ENCODE data around the gene SF1.

Gene SF1

DNA sequence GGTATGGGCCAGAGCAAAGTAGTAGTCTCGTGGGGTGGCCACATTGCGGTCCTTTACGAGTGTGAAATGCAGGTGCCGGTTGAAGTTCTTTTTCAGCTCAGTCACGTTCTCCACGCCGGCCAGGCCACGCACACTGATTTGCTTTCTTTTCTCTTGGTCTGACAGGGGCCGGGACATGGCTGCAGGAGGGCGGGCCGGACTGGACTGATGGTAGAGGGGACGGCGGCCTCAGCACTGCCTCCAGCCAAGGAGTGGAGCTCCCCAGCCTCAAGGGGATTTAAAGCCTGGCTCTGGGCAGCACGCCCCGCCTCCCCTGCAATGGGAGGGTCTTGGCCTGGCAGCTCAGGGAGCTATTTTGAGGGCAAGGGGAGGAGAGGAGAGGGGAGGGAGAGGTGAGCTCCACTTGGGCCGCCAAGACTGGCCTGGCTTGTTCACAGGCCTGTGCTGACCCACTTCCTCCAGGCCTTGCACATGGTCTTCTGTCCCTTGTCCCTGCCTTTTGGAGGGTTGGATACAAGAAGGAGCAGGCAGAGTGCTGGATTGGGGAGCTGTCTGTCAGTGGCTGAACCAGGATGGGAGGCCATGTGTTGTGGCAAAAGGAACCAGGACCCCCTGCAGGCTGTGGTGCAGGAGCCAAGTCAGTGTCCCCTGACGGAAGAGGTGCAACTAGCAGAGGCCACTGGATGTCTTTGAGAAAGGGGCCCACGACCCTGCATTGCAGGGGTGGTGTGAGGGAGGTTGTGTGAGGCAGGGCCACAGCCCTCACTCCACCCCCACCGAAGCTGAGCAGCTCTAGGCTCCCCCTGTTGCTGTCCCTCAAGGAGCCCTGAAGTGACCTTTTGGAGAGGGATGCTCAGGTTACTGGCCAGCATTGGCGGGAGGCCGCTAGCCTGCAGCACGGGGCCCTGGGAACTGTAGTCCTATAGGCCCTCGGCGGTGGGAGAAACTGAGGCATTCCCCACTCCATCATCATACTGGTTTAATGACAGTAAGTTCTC is 18.3 kb downstream of the SF1 start, which contains the start of gene PYGM:
Gene PYGM, minus strand, starts transcription at position 253 of the 998 bp plus-strand sequence. Its CDS starts 76 bp downstream, at position 177.
- DNase-seq: no peak

- DNase-seq: no peak
These were observed 19.1 kb downstream of the SF1 start for GRCh38 chr11:64759131-64759721.

DNA sequence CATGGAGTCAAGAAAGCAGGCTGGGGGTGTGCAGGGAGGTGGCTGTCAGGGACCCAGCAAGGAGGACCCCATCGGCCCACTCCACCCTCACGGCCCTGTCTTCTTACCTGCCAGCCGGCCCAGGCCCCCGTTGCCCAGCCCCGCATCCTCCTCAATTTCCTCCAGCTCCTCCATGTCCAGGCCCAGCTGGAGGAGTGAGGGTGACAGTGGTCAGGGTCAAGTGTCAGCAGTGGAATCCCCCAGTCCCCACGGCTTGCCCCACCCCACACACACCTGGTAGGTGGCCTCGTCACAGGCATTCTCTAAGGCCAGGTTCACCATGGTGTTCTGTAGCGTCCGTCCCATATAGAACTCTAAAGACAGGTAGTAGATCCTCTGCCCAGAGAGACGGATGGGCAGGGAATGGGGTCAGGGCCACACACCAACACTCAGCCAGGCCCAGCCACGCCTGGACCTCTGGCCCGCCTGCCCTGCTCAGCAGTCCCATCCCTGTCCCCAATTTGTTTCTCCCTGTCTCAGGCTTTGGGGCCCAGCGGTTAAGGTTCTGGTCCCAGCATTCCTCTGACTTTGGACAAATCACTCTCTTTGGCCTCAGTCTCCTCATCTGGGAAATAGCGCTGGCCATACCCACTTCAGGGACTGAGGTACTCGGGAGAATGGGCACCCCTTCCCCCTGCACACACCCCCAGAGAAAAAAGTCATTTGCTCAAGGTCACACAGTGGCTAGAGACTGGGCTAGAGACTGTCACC is 19.8 kb downstream of the SF1 start:
- DNase-seq: no peak

DNA sequence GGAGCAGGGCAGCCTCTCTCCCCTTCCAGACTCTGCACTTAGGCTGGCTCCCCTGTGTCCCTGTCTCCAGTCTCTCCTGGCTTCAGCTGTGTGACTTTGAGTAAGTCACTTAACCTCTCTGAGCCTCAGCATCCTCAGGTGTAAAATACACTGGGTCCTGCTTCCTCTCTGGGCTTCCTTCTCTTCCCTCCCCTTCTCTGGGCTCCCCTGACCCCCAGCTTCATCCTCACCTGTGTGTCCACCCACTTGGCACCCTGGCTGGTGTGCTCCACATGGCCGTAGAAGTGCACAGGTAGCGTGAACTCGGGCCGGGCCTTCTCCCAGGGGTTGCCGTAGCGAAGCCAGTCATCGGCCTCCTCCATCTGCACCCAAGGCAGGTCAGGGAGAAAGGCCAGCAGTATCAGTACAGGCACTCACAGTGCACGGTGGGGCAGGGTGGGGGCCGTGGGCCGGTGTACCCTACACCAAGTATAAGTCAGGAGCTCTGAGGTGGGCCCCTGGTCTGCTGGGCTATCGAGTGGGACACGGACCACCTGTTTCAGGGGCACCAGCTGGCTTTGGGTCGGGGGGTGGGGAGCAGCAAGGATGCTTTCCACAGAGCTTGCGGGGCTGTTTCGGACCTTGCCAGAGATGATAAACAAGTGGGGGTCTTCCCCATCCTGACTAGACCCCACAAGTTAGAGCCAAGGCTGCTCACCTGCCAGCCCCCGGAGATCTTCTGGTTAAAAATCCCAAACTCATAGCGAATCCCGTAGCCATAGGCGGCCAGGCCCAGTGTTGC is 20.6 kb downstream of the SF1 start:
- DNase-seq: no peak

GRCh38 chr11:64755681-64756361 is 22.5 kb downstream of the SF1 start:
- DNase-seq: no peak

- DNase-seq: no peak
These were observed 23.3 kb downstream of the SF1 start for GRCh38 chr11:64754919-64755662.

DNA sequence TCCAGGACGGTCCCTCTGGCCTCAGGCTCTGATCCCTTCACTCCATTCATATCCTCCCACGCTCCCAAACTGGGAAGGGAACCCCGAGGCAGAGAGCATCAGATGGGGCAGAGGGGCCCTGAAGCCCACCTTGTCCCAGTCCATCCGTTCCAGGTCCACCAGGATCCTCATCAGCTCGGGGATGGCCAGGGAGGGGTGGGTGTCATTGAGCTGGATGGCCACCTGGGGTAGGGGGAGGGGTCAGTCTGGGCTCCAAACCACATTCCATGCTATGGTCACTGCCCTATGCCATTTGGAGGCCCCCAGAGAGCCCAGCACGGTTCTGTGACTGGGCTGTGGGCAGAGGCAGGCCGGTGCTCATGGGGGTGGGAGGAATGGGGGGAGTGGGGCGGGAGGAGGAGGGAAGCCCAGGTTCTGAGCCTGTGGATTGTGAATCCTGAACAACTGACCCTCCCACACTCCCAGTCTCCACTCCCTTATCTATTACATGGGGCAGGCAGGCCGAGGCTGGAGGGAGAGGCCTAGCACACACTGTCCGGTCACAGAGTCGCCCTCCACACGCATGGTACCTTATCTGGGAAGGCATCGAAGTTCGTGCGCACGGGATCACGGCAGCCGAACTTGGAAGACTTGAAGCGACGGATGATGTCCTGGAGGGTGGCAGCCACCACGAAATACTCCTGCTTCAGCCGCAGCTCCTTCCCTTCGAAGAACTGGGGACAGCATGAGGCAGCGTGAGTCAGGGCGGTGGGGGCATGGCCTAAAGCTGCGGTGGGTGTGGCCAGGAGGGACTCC is 24.0 kb downstream of the SF1 start:
- DNase-seq: no peak

DNA sequence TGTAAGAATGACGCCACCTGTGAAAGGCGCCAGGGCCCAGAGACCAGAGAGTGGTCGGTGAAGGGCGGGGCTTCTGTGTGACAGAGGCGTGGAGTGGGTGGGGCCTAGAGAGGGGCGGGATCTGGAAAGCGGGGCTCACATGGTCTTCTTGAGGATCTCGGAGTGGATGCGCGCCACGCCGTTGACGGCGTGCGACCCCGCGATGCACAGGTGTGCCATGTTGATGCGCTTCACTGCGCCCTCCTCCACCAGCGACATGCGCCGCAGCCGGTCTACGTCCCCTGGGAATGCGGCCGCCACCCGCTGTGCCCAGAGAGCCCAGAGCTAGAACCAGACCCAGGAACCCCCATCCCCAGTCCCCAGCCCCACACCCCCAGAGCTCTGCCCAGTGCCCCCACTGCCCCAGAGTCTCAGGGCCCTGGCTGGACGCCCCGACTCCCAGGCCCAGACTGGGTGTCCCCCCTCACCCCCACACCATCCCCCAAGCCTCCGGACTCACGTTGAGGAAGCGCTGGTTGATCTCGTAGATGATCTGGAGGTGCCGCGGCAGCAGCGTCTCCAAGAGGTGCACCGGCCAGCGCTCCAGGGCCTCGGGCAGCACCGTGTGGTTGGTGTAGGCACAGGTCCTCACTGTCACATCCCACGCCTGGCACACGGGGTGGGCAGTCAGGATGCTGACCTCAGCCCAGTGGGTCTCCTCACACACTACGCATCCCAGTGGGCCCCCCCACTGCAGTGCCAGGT is 24.8 kb downstream of the SF1 start:
- no peak for DNase-seq

DNA sequence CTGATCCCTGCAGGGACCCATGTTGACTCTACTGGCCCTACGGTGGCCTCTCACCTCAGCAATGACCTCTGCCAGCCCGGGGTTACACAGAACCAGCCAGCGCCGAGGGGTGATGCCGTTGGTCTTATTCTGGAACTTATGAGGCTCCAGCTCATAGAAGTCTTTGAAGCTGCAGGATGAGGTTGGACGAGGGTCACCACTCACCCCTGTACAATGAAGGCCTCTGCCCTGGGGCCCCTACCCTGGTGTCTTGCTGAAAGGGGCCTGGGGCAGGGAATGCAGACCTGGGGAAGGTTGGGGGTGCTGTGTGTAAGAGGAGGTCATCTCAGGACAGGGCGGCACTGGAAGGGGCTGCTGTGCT is 25.3 kb downstream of the SF1 start:
- no peak for DNase-seq

DNA sequence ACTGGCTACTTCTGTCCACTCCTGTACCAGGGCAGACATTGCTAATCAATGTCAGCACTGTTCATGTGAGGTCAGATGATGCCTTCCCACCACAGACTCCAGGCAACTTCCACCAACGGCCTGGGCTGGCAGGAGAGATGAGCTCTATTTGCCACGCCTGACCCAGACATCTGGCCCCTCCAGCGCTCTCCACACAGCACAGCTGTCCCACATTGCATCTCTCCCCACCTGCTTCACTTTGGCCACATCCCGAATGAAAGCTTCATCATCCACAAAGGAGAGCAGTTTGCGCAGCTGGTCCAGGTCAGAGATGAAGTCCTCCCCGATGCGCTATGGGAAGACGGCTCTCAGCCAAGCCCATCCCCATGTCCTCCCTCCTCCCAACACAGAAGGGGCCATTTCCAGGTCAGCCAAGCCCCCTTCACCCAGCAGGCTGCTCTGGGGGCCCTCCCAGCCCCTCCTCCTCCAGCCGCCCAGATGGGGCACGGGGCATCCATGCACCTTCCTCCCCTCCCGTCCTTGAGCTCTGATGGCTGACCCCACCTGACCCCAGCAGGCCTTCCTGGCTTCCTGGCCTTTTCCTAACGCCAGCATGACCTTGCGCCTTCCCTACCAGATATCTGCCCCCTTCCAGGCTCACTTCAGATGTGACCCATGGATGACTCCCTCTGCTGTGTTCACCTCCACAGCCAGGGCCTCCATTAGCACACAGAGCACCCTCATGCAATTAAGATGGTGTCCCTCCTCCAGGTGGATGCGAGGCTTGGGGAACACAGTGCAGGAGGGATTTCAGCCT is 26.0 kb downstream of the SF1 start:
- DNase-seq: peak; percentile 35

DNA sequence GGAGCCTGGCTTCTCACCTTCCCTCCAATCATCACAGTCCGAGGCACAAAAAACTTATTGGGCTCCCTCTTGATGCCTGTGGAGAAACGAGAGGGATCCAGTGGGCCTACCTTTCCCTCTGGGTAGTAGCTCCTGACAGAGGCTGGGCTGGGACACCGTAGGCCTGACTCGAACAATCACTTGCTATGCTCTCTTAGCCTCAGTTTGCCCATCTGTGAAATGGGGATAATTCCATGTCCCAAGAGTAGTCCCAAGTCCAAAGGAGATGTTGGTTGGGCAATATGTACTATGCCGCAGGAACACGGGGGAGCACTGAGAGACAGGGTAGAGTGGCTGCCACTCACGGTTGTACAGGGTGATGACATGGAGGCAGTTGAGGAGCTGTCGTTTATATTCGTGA is 26.8 kb downstream of the SF1 start:
- no peak for DNase-seq

DNA sequence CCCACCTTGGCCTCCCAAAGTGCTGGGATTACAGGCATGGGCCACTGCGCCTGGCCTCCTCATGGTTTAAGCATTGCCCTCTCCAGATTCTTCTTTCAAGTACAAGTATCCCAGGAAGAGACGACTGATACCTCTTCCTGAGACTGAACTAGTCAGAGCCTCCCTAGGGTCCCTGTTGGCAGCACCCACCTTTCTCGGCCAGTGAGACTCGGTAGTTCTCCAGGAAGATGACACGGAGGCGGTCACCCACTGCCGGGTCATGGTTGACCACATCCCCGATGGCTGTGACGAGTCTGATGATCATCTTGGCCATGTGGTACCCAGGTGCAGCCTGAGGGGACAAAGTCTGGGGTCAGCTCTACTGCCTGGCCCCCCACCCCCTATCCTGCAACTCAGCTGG is 27.2 kb downstream of the SF1 start:
- DNase-seq: no peak

DNA sequence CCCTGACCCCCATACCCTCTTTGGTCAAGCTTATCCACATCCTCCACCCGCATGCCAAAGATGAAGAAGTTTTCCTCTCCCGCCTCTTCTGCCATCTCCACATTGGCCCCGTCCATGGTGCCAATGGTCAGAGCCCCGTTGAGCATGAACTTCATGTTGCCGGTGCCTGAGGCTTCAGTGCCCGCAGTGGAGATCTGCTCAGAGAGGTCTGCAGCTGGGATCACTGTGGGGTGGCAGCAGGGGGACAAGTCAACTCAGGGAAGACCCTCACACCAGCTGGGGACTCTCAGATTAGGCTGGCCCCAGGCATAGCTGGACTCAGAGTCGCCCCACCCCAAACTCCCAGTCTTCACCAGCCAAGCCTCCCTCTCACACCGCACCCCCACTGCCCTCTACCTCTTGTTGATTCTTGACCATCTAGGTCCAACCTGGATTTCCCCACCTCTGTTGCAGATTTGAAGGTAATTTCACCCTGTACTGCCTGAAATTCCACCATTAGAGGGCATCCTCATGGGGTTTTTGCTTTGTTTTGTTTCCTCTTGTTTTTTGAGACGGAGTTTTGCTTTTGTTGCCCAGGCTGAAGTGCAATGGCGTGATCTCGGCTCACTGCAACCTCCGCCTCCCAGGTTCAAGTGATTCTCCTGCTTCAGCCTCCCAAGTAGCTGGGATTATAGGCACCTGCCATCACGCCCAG is 27.8 kb downstream of the SF1 start:
- DNase-seq: no peak

- DNase-seq: no peak
These were observed 30.2 kb downstream of the SF1 start for GRCh38 chr11:64747961-64748665.

DNA sequence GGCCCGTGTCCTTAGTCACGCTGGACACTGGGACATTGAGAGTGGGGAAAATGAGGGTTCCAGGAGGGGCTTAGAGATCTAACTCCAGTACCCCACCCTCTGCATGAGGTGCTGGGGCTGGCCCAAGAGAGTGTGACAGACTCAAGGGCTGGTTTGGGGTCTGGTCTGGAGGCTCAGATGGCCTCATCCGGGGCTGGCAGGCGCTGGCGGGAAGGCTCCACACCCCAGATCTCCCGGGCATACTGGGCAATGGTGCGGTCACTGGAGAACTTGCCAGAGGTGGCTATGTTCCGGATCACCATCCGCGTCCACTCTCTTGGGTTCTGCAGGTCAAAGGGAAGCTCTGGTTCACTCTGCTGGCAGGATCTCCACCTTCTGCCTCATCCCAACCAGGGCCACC is 31.9 kb downstream of the SF1 start:
- no peak for DNase-seq

- no peak for DNase-seq
These were observed 32.6 kb downstream of the SF1 start for GRCh38 chr11:64745521-64746328.

DNA sequence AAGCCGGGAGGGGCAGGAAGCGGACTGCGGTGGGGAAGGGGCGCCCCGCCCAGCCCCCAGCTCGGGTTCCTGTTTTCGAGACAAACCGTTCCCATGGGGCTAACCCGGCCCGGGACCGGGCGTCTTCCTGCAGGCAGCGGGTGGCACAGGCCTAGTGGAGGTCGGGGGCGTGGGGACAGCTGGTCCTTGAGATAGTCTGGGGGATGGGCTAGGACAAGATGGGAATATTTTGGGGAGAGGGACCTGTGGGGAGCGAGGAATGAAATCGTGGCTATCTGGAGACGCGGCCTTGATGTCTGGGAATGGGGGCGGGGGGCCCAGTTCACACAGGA is 33.2 kb downstream of the SF1 start:
- DNase-seq: no peak

Data from NCI-H524 treated with DMSO at 0.1 percent for 48 hours (cell line).